ENCODE results near the gene MAD1L1.
"Not testable (repeated sequence)": the region's sequence is repeated elsewhere in the genome, so short reads cannot be mapped to it uniquely, and the experiment has no call there.

The MAD1L1 gene

DNA sequence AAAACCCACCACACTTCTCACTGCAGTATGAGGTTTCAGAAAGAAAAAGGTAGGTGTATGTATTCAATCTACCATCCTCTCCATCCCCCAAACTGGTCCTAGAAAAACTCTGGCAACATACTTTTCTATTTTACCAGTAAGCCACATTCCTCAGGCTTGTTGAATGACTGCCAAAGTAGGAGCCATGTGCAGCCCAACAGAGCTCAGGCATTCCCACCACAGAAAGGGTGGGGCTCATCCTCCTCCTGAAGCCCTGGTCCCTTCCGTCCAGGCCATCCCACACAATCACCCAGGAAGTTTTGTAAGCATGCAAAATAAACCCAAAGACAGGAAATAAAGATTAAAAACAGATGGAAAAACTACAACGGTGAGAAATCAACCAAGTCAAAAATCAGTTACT, 57.2 kb downstream of the MAD1L1 start:
- DNase-seq (ENCODE audit: low read depth in 2 of 2) = peak; percentile 99

DNA sequence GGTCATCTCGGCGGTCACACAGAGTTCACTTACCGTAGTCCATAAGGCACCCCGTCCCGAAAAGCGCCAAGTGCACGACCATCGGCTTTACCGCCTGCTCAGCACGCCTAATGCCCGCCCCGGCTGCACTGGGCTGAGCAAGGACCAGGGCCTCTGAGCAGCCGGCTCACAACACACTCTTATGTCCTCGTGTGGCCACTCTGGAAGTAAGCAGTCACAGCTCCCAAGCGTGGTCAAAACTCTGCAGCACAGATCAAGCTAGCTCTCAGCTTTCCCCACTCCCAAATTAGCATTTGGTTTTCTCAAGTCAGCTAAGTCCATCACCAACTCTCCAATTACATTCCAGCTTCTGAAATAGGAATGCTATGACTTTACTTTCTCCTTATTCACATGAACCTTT, 57.7 kb downstream of the MAD1L1 start:
- no peak for DNase-seq (ENCODE audit: low read depth in 2 of 2)

DNA sequence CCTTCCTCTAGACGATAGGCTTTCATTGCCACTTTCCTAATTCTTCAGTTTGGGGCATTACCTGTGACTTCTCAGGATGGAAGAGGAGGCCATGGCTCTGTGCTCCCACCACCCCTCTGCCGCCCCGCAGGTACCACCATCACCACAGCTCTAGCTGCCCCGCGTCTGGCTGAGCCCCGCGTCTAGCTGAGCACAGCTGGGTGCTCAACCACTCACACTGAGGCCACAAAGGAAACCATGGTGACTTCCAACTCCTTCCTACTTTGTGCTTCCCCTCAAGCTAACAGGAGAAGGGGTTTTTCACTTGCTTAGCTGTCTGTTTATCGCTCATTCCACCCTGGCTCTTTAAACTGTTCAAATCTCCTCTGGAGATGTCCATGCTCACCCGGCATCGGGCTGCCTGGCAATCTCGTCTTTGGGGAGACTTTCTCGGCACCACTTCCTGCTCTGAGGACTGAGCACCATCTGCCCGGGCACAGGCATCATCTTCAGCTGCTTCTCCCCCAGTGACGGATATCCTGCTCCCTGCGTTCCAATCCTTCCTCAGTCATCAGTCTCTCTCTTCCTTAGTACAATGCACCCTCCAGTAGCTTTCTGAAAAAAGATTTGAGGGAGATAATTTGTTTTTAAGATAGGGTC, 59.4 kb downstream of the MAD1L1 start:
- DNase-seq (ENCODE audit: low read depth in 2 of 2) = no peak

DNA sequence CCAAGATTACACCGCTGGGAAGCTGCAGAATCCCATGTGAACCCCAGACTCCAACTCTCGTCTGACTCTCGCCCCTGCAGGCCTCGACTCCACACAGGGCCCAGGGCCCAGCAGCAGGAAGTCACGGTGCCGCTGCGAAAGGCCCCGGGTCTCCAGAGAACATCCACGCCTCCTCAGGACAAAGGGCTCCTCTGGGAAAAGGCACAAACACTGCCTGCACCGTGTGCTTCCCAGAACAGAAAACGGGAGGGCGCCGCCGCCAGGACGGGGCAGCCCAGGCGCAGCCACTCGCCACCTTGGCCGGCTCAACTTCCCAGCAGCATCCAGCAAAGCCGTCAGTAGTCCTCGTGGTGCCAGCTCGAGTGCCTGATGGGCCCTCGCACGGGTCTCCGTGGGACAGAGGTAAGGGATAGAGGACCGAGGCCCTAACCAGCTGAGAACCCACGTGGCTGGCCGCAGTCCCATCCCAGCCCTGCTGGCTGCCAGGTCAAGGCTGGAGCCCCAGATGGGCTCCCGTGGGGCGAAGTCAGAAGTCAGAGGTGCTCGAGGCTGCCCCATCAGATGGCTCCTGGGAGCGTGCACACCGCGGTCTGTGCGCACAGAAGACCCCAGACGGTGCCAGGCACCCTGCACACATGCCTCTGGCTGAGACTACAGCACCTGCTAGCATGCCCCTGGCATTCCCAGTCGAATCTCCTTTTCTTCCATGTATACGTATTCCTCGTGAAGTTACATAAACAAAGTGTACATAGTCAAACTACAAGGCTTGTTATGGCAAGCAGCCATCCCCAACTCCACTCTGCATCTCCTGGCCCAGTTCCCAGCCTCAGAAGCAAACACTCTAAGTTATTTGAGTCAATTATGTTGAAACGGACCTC, 60.2 kb downstream of the MAD1L1 start:
- peak; percentile 87 to 90 for DNase-seq (ENCODE audit: low read depth in 2 of 2)

DNA sequence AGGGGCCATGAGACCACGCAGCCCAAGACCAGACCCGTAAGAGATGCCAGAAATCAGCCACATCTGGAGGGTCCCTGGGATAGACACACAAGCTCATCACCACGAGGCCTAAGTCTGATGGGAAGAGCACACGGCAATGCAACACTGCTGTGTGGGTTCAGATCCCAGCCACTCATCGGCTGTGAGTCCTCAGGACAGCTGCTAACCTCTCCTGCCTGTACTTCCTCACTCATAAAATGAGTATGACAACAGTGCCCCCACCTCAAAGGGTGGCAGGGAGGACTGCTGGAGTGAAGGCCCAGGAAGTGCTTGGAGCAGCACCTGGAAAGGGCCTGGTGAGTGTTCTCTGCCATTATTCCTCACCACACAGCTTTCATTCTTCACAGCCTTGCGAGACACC, 60.9 kb downstream of the MAD1L1 start:
- no peak for DNase-seq (ENCODE audit: low read depth in 2 of 2)

DNA sequence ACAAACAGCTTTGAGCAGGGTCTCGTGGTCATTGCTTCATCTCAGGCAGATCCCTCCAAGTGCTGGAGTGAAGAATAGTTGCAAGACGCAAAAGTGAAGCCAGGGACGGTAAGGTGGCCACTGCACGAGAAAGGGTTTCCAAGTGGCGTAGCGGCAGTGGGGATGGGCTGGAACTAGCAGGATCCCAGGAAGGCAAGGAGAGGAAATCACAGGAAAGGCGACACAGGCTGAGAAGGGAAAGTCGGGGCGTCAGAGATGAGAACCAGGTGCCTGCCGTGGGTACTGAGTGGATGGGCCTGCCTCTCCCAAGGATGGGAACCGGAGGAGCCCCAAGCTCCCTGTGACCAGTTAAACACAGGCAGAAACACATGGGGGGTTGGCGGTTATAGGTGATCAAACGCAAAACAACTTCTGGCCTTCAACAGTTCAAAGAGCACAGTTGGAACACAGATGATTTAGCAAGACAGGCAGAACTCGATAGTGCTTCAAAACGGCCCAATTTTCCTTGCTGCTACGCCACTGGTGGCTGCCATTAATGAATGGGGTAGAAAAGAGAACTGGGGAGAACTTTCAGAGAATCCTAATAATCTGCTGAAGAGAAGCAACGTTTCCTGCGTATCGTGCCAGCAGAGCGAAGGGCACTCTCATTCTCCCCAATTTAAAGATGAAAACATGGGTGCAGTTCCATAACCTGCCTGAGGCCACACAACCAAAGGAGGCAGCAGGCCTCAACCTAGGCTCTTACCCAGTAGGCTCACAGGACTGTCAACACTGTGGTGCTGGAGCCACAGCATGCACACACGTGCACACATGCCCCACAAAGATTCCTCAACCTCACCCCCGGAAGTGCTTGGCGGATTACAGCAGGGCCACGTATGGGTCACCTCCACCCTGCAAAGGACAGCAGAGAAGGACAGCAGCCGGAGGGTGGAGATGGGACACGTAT, 61.9 kb downstream of the MAD1L1 start:
- DNase-seq (ENCODE audit: low read depth in 2 of 2) = no peak

DNA sequence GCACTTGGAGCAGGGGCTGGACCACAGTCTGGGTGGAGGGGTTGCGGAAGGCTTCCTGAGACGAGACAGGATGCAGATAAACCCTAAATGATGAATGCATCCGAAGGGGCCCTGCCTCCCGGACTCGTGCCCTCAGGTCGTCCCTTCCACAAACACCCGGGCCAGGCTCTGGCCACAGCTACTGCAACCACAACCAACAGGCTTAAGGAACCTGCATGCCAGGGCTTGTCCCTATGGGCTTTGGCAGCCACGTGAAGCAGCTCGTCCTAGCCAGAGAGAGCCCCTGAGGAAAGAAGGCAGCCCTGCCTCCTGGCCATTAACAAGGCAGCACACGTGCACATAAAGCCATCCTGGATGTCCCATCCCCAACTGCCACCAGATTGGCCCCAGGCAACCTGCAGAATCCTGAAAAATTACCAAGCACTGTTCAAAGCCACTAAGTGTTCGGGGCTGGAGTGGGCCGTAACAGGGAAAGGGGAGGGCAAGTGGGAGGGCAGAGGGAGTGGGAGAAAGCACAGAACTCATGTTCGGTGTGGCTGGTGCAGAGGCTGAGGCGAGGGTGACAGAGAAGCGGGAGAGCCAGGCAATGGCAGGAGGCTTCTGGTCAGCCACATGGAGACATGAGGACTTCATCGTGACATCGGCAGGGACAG, 62.7 kb downstream of the MAD1L1 start:
- no peak for DNase-seq (ENCODE audit: low read depth in 2 of 2)

DNA sequence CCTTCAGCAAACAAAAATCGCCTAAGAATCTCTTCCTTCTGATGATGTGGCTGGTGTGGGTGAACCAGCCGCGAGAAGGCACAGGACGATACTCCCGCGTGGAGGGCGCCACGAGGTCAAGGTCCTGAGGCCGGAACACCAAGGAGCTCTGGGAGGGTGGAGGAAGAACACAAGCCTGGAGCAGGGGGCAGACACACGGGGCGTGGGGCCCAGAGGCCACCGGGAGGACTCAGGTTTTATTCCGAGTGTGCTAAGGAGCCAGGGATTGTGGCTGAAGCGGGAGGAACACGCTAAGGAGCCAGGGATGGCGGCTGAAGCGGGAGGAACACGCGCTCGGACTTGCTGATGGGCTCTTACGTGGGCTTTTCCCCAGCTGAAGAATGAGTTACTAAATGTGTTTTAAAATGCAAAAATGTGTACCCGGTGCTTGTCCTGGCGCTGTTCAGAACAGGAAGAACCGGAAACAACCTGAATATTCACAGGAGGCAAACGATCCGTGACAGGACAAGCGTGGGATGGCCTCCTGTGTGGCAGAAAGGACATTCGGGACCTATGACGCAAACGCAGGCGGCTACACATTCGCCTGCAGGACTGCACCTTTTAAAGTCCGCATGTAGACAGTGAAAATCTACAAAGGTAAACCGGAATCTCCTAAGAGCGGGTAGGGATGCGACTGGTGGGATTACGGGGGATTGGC, 64.0 kb downstream of the MAD1L1 start:
- no peak for DNase-seq (ENCODE audit: low read depth in 2 of 2)

DNA sequence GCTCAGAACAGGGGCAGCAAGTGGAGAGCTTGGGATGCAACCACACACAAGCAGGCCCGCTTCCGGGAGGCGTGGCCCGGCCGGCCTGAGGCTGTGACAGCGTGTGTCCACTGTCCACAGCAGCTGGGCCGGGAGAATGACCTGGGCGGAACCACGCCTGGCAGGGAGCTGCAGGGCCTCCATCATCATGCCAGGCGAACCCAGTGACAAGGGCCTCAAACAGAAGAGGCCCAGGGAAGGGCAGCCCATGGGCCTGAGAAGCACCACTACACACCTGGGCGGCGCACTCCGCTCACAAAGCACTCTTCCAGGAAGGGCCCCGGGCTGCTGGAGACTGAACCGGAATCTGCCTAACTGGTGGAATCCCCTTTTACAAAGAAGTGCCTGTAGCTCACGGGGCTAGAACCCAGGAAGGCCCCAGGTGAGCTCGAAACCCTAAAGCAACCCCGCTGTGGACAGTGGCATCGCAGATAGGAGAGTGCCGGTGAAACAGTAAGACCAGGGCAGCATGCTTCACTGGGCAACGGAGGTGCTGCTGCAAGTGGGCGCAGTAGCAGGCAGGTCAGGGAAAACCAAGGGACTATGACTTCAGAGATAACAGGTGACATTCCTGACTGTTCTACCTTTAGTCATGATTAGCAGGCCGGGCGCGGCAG, 66.0 kb downstream of the MAD1L1 start:
- DNase-seq (ENCODE audit: low read depth in 2 of 2) = no peak

DNA sequence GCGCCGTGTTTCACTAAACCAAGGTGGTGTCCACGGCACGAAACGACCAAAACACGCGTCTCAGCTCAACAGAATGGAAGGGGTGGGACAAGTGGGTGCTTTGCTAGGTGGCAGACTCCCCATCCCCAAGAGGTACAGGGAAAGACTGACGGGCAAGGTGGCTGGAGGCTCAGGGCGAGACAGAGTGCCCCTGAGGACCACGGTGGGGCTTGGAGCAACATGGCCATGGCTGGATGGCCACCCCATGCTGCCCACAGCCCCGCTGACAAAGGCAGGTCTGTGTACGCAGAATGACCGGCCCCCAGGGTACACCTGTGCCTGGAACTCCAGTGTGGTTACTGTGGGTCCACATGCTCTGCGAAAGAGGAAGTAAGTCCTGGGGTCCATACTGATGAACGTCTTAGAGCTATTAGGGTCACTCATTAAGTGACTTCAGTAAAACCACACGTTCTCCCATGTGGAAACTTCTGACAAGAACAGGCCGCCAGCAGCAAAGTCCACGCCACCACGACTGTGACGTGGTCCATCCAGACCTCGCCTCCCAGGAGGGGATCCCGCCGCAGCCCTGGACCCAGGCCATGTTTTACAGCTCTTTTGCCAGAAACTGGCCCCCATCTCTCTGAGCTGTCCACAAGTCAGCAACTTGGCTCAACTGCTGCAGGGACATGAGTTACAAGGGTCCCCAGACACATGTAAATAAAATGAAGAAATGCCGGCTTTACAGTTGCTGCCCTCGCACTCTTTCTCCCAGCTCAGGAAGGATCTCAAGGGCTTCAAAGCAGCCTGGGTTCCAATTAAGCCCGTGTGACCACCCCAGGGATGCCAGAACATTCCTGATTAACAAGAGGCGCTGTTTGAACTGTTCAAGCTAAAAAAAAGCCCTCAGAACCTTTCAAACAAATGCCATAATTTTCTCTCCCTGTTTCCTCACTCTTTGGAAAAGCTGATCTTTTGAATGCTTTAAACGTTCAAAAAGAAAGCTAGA, 66.8 kb downstream of the MAD1L1 start:
- DNase-seq (ENCODE audit: low read depth in 2 of 2) = no peak

DNA sequence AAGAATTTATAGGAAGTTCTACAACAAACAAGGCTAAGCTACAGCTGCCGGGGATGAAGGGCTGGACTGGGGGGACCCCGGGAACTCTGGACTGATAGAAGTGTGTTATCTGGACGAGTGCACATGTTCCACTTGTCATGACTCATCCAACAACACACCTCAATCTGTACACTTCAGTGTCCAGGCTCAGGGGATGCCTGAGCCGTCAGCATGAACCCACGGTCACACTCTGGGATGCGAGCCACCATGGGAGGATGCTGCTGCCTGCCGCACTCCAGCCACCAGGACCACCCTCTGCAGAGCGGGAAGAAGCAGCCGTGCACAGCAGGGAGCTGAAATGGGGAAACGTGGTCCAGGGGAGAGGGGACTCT, 67.5 kb downstream of the MAD1L1 start:
- DNase-seq (ENCODE audit: low read depth in 2 of 2) = no peak

DNA sequence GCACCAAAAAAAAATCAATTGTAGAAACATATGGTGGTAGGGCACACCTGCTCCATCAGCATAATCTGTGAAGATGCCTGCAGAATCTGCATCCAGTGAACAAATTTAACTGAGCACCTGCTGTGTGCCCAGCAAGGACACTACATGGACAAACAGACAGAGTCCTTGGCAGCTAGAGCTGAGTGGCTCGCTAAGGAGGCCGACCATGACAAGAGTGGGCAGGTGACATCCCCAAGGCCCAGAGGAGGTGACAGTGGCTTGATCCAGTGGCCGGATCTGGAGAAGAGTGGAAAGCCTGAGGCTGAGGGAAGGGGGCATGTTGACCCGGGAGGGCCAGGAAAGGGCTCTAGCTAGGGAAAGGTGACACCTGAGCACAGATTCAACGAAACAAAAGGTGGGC, 68.1 kb downstream of the MAD1L1 start:
- DNase-seq (ENCODE audit: low read depth in 2 of 2) = no peak

DNA sequence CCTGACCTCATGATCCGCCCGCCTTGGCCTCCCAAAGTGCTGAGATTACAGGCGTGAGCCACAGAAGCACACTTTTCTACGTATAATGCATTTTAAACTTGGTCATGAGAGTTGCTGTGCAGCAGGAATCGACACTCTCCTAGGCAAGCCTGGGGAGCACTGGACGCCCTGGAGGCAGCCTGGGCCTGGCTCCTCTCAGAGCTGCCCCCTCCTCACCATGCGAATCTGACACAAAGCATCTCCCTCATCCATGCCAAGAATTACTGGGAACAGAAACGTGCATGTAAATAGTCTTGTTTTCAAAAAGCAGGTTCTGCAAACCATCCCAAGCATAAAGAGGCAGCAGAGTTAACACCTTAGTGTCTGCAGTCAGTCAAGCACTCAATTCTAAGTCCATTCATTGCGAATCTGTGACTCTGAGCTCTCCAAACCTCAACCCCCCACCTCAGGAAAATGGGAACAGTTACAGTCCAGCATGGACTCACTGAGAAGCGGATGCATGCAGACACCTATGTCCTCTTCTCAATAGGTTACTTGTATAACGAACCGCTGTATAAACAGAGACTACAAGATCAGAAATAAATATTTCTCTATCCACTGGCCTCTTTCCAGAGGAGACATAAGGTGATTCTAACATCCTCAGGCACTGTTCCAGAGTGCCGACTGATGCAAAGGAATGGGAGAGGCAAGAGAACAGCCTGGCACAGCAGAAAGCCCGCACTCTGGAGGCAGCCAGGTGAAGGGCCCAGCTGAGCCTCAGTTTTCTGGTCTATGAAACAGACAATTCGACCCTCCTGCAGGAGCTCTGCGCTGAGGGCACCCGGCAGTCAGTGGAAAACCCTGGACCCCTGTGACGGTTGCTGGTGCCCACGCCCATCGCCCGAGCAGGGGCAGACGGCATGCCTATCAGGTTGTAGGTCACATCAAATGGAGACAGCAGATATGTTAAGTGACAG, 68.9 kb downstream of the MAD1L1 start:
- DNase-seq (ENCODE audit: low read depth in 2 of 2) = no peak

DNA sequence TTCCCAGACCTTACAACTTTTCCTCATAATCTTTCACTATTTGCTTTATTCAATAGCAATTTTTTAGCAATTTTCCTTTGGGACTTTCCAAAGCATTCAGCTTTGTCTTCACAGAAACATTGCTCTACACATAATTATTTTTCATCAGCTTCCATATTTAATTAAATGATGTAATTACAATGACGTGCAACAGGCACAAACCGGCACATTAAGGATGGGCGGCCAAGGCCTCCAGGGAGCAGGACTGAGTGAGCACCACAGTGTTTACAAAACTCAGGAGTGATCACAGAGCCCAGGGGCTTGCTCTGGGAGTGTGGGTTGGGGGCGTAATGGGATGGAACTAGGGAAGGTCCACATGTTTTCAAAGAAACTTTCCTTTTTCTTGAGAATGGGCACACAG, 69.8 kb downstream of the MAD1L1 start:
- DNase-seq (ENCODE audit: low read depth in 2 of 2) = no peak

DNA sequence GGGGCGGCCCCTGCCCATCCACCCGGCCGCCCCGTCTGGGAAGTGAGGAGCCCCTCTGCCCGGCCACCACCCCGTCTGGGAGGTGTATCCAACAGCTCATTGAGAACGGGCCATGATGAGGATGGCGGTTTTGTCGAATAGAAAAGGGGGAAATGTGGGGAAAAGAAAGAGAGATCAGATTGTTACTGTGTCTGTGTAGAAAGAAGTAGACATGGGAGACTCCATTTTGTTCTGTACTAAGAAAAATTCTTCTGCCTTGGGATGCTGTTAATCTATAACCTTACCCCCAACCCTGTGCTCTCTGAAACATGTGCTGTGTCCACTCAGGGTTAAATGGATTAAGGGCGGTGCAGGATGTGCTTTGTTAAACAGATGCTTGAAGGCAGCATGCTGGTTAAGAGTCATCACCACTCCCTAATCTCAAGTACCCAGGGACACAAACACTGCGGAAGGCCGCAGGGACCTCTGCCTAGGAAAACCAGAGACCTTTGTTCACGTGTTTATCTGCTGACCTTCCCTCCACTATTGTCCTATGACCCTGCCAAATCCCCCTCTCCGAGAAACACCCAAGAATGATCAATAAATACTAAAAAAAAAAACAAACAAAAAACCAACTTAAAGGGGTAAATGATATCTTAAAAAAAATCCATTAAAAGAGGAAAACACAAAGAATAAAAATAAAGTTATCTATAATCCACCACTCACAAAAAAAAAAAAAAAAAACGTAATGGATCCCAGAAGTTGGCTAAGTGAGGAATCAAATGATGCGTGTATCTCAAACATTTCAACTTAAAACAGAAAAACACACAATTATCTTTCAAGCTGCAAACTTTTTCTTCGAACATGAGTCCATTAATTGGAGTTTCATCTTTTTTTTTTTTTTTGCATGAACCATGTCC, 70.5 kb downstream of the MAD1L1 start:
- DNase-seq (ENCODE audit: low read depth in 2 of 2) = not testable (repeated sequence)

DNA sequence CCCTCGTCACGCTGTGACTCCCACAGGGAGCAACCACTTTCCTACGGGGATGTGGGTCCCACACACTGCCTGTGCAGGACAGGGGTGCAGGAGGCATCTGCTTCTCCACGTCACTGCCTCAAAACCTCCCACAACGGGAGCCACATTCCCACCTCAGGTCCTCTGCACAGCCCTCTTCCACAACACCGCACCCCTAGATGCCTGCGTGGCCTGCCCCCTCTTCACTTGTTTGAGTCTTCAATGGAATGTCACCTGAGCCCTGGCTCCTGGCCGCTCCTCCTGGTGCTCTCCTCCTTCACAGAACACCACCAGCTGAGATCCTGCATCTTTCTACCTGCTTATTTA, 73.6 kb downstream of the MAD1L1 start:
- no peak for DNase-seq (ENCODE audit: low read depth in 2 of 2)

All from fibroblast of skin of left biceps (primary cell).